Right renal pelvis (tissue), 4 donors: Measurements from ENCODE around the gene PCSK7. TPM values are rescaled to one million over a fixed set of nuclear protein-coding genes. Genes with fewer than 3 reads are reported as not detected.
"Not testable (repeated sequence)": the region's sequence is repeated elsewhere in the genome, so short reads cannot be mapped to it uniquely, and the experiment has no call there.

Source experiments
- DNase-seq, 4 donors: peaks; one replicate each; pipeline ENCODE4 v3.0.0-alpha.2; 2013; ENCODE audit warnings: low read depth in 4 of 4, low spot score in 3 of 4, missing footprints in 1 of 4
- polyA plus RNA-seq, 4 donors: library from polyadenylated mRNA; unstranded; fragments of 120-200 nt; gene quantifications; one replicate each; pipeline ENCODE4 v1.2.1, GENCODE V29; 2013; ENCODE audit not compliant: insufficient read length in 4 of 4

The PCSK7 gene
- 10 to 100 TPM; 20.7 to 22.3 (median 21.4) TPM for polyA plus RNA-seq

DNA sequence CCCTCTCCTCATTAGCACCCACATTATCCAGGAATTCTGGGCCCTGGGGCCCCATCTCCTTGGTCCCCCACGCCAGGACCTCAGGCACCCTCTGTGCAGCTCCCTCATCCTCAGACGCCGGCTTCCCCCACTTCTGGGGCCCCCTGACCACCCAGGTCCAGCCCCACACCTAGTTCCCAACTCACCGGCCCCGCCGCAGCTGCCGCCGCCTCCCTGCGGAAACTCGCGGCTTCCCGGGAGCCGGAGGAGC, at the start of gene PCSK7:
TSS of gene PCSK7 (minus strand) at position 232 of the 250 bp plus-strand sequence. CDS start 2,229 bp downstream, outside the sequence.
- DNase-seq: no peak

DNA sequence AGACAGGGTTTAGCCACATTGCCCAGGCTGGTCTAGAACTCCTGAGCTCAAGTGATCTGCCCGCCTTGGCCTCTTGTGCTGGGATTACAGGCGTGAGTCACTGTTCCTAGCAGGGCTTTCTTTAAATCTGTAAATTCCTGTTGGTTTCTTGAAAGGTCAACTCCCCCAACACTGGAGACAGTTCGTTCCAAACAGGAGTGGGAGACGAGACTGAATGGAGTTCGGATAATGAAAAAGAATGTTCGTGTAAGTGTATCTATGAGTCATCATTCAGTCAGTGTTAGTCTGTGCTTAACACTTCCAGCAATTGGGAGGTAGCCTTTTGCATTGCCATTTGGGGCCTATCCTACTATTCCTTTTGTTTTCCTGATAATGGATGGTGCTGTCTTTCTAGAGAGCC, 49.3 kb upstream of the PCSK7 start:
- no peak for DNase-seq

DNA sequence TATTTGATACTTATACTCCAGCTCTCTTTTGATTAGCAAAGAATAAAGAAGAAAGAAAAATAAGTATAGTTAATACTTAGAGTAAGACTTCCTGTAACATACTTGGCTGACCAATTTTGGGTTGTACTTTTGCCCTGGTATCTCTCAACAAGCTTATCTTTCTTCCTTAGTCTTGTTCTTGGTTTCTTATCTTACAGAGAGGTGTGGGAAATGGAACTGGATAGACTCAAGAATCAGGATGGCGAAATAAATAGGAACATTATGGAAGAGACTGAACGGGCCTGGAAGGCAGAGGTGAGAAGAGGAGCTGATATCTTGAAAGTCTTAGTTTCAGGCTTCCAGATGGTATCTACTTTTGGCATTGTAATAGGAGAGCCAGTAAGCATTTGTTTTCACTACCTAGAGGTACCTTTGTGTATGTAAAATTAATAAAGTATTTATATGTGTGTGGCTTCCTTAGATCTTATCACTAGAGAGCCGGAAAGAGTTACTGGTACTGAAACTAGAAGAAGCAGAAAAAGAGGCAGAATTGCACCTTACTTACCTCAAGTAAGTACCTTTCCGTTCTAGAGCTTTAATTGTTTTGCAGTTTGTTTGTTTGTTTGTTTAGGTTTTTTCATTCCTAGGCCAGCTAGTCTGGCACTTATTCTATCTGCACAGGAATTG, 48.0 kb upstream of the PCSK7 start:
- DNase-seq: no peak

GRCh38 chr11:117278347-117278746, 46.5 kb upstream of the PCSK7 start:
- no peak for DNase-seq

GRCh38 chr11:117273550-117274289, 41.8 kb upstream of the PCSK7 start:
- DNase-seq: no peak

GRCh38 chr11:117272175-117272574, 40.3 kb upstream of the PCSK7 start:
- DNase-seq: not testable (repeated sequence)

DNA sequence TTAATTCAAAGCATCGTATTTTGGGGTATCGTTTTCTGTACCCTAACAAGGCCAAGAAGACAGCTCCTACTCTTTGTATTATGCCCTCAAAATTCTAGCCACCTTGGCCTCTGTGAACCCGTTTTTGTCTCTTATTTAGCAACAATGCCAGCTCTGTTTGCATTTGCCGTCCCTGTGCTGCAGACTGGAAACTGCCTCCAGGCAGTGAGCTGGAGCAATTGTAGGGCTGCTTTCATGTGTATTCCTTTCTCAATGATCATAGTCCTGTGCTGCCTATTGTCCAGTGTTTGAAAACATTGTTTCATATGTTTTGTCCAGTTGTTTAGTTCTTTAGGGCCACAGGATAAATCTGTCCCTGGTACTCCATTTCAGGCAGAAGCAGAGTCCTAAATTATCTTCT, 39.3 kb upstream of the PCSK7 start:
- DNase-seq: no peak

DNA sequence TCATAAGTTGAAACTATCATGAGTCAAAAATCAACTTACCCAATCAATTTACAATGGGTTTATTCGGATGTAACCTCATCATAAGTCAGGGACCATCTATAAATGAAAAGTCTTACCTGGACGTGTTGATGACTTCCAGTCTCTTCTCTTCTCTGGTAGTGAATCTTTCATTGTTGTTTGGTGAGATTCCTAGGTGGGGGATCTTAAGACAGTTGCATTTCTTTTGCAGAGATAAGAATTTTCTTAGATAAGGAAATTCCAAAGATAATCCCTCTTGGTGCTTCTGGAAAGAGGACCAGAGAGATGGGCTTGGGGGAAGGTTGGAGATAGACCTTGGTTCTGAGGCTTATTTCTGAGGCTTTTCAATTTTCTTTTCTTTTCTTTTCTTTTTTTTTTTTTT, 38.0 kb upstream of the PCSK7 start:
- no peak for DNase-seq

GRCh38 chr11:117265745-117266144, 33.9 kb upstream of the PCSK7 start:
- no peak for DNase-seq

- not testable (repeated sequence) for DNase-seq
These were observed 32.9 kb upstream of the PCSK7 start for GRCh38 chr11:117264624-117265323.

DNA sequence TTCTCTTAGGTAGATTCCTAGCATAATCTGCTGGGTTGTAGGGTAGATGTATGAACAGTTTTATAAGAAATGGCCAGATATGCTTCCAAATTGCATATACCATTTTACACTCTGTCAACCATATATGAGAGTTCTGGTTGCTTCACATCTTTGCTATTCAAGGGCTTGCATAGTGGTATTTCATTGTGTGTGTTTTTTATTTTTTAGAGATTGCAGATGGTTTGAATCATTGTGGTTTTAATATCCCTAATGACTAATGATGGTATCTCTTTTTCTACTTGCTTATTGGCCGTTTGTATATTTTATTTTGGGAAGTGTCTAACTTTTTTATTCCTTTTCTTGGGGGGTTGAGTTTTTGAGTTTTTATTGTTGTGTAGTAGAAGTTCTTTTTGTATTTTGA, 27.5 kb upstream of the PCSK7 start:
- DNase-seq: no peak

DNA sequence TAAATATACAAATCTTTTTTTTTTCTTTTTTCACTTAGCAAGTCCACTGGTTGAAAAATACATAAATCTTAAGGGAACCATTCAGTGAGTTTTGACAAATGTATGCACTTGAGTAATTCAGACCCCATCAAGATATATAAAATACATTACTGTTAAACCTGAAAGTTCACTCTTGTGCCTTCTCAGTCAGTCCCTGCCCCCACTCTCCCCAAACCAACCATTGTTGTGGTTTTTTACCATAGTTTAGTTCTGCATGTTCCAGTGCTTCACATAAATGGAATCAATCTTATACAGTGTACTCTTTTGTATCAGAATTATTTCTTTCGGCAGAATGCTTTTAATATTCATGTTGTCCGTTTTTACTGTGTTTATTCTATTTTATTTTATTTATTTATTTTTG, 26.7 kb upstream of the PCSK7 start:
- no peak for DNase-seq

DNA sequence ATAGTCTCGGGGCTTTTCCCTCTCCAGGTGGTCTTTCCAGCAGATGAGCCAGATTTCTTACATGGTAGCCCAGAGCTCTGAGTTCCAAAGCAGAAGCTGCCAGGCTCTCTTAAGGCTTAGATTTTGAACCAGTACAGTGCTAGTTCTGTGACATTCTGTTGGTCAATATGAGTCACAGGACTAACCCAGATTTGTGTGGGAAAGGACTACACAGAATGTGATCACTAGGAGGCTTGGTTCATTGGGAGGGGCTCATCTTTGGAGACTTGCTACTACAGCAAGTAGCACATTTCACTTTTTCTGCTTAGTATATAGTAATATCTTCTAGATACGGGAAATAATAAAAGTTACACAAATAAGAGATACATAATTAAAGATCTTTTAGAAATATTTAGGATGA, 24.7 kb upstream of the PCSK7 start:
- DNase-seq: no peak

- no peak for DNase-seq
These were observed 24.1 kb upstream of the PCSK7 start for GRCh38 chr11:117255966-117256365.

DNA sequence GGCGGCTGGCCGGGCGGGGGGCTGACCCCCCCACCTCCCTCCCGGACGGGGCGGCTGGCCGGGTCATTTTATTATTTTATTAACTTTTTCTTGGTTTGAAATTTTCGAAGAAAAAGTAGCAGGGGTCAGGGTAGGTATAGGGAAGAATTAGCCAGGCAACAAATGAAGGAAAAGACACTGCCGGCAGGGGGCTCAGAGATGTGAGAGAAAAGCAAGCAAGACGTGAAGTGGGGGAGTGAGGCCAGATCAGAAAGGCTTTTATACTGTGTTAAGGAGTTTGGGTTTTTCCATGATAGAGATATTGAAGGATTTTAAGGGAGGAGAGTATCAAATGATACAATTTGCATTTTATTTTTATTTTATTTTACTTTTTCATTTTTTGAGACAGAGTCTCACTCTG, 19.6 kb upstream of the PCSK7 start:
- DNase-seq: no peak

GRCh38 chr11:117249571-117249970, 17.7 kb upstream of the PCSK7 start:
- DNase-seq: no peak

- no peak for DNase-seq
These were observed 16.5 kb upstream of the PCSK7 start for GRCh38 chr11:117248341-117248740.

GRCh38 chr11:117239295-117239694, 7.4 kb upstream of the PCSK7 start:
- no peak for DNase-seq

DNA sequence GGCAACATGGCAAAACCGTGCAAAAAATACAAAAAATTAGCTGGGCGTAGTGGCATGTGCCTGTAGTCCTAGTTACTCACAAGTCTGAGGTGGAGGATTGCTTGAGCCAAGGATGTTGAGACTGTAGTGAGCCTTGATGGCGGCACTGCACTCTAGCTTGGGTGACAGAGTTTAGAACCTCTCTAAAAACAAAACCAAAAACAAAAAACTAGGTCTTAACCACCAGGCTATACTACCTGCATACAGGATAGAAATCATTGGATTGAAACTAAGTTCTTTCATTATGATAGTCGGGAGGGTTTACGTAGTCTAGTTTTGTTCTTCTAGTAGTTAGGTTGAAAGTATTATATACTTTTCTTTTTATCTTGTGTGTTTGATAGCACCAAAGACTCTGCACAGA, 6.3 kb upstream of the PCSK7 start:
- DNase-seq: no peak

DNA sequence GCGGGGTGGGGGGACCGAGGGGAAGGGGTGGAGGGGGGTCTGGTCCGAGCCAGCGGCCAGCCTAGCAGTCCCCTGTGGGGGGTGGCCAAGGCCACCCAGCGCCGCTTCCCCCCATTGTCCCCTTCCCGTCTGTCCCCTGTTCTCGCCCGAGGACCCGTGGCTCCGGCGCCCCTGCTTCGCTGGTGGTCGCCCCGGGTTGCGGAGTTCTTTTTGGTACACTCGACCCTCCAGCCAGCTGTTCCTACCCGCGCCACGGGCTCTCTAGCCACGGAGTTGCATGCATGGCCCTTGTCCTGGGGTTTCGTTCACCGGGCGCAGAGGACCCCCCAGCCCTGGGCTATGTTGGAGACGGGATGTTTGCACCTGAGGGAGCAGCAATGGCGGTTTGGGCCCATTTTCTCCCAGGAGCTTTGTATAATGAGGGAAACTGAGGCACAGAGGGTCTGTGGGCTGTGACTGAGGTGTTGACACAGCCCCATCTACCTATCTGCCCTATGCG, 1.1 kb upstream of the PCSK7 start:
- no peak for DNase-seq

GRCh38 chr11:117232092-117232878, 412 bp upstream of the PCSK7 start, which contains the start of gene RNF214:
Gene RNF214 (plus strand): TSS chr11:117232671. CDS start chr11:117234273, 1,602 bp downstream.
- DNase-seq: peak; percentile 72 to 83 (median 75)
